H1 (cell line): ENCODE measurements around the gene SLC5A11. TPM values are rescaled to one million over a fixed set of nuclear protein-coding genes. Genes with fewer than 3 reads are reported as not detected.

Source experiments
- CTCF ChIA-PET: fragments of 300-600 bp; sonication (Branson Sonifier 250); formaldehyde crosslinking; loops from one replicate; lab custom pipeline; 2021; ENCODE audit not compliant: partially characterized antibody; lab: Charles Lee
- POLR2A ChIA-PET: fragments of 300-600 bp; sonication (Branson Sonifier 250); formaldehyde crosslinking; loops from one replicate; lab custom pipeline; 2021; ENCODE audit warnings: inconsistent platforms; ENCODE audit not compliant: partially characterized antibody; lab: Charles Lee
- DNase-seq, 2 experiments: peaks; one replicate each; pipeline versions ENCODE4 v3.0.0 to v3.0.0-alpha.2; 2010 to 2022; ENCODE audit warnings: low spot score in 2 of 2, low read depth in 1 of 2, mixed read lengths in 1 of 2
- FAIRE-seq: peaks from 2 replicates; lab custom pipeline; 2011; peaks lifted over from hg19 to GRCh38; lab: Jason Lieb, UNC
- H2AFZ ChIP-seq: 2 replicates; pipeline ENCODE4 v1.8.1; 2012; ENCODE audit warnings: low read length, inconsistent platforms
- H2AK5ac ChIP-seq: 2 replicates; pipeline ENCODE4 v1.6.1; 2013; ENCODE audit warnings: low read depth, low read length
- H2BK120ac ChIP-seq: replicated peaks from 2 replicates; pipeline ENCODE3; 2013; ENCODE audit warnings: low read depth, low read length, inconsistent platforms
- H2BK12ac ChIP-seq: 2 replicates; pipeline ENCODE4 v1.6.1; 2013; ENCODE audit warnings: low read depth, low read length
- H2BK15ac ChIP-seq: 2 replicates; pipeline ENCODE4 v1.6.1; 2013; ENCODE audit warnings: low read length
- H2BK20ac ChIP-seq: 2 replicates; pipeline ENCODE4 v1.6.1; 2013; ENCODE audit warnings: low read length
- H2BK5ac ChIP-seq: 2 replicates; pipeline ENCODE4 v1.6.1; 2013; ENCODE audit warnings: low read depth, low read length
- H3K14ac ChIP-seq: 2 replicates; pipeline ENCODE4 v1.6.1; 2013; ENCODE audit warnings: inconsistent platforms; ENCODE audit not compliant: insufficient read length
- H3K18ac ChIP-seq: 2 replicates; pipeline ENCODE4 v1.6.1; 2013; ENCODE audit warnings: low read length; ENCODE audit errors: extremely low read depth
- H3K23ac ChIP-seq: 2 replicates; pipeline ENCODE4 v1.6.1; 2013; ENCODE audit warnings: inconsistent platforms; ENCODE audit not compliant: insufficient read length
- H3K23me2 ChIP-seq: 2 replicates; pipeline ENCODE4 v1.6.1; 2013; ENCODE audit warnings: low read depth, low read length
- H3K27ac ChIP-seq: 2 replicates; pipeline ENCODE4 v1.6.1; 2011; ENCODE audit warnings: low read depth, low read length, inconsistent platforms
- H3K27me3 ChIP-seq, 4 experiments: replicated peaks in 1 of 4; 1 replicate in 1 of 4; 2 replicates in 3 of 4; pipeline versions ENCODE4 v1.6.1 to v1.8.1; 2011 to 2013; ENCODE audit warnings: low read length in 3 of 4, mild to moderate bottlenecking in 3 of 4, inconsistent platforms in 2 of 4, mixed read lengths in 2 of 4, moderate library complexity in 1 of 4; ENCODE audit not compliant: control insufficient read depth in 3 of 4, insufficient read depth in 3 of 4; ENCODE audit errors: extremely low read depth in 1 of 4
- H3K36me3 ChIP-seq, 4 experiments: 2 replicates each; pipeline versions ENCODE4 v1.6.1 to v1.8.1; 2011 to 2013; ENCODE audit warnings: mild to moderate bottlenecking in 4 of 4, low read length in 3 of 4, moderate library complexity in 2 of 4, control low read depth in 1 of 4, inconsistent platforms in 1 of 4; ENCODE audit not compliant: insufficient read depth in 4 of 4, control insufficient read depth in 2 of 4
- H3K4ac ChIP-seq: replicated peaks from 2 replicates; pipeline ENCODE3; 2013; ENCODE audit warnings: low read length, low read depth, mixed read lengths, inconsistent platforms; ENCODE audit not compliant: insufficient read length
- H3K4me1 ChIP-seq, 4 experiments: replicated peaks in 1 of 4; 1 replicate in 1 of 4; 2 replicates in 3 of 4; pipeline versions ENCODE4 v1.6.1 to v1.8.1; 2011 to 2013; ENCODE audit warnings: low read length in 3 of 4, inconsistent platforms in 2 of 4, mixed read lengths in 1 of 4; ENCODE audit not compliant: insufficient read depth in 4 of 4, control insufficient read depth in 3 of 4
- H3K4me2 ChIP-seq, 2 experiments: 2 replicates each; pipeline versions ENCODE4 v1.6.1 to v1.8.1; 2011 to 2013; ENCODE audit warnings: low read depth in 2 of 2, low read length in 2 of 2, control low read depth in 1 of 2, inconsistent platforms in 1 of 2, mild to moderate bottlenecking in 1 of 2; ENCODE audit not compliant: insufficient read depth in 1 of 2
- H3K4me3 ChIP-seq, 4 experiments: fragments of 200-600, 300-600 bp in 1 of 4; sonication (generic), shearing (Covaris generic), sonication (Bioruptor Twin) in 1 of 4; 2 replicates each; pipeline versions ENCODE4 v1.5.1 to v1.8.1; 2011 to 2016; ENCODE audit warnings: low read length in 4 of 4, low read depth in 3 of 4, control low read depth in 2 of 4, inconsistent platforms in 2 of 4, mild to moderate bottlenecking in 2 of 4, mixed read lengths in 1 of 4, moderate library complexity in 1 of 4; ENCODE audit not compliant: insufficient read depth in 2 of 4; ENCODE audit errors: extremely low read depth in 1 of 4
- H3K56ac ChIP-seq: replicated peaks from 2 replicates; pipeline ENCODE3; 2013; ENCODE audit warnings: low read depth, mild to moderate bottlenecking, mixed read lengths, low read length, inconsistent platforms; ENCODE audit not compliant: insufficient read length
- H3K79me1 ChIP-seq: 2 replicates; pipeline ENCODE4 v1.6.1; 2013; ENCODE audit warnings: low read depth, low read length, control low read depth
- H3K79me2 ChIP-seq, 2 experiments: 2 replicates each; pipeline versions ENCODE4 v1.6.1 to v1.8.1; 2012 to 2013; ENCODE audit warnings: low read length in 2 of 2, mild to moderate bottlenecking in 2 of 2, inconsistent platforms in 1 of 2; ENCODE audit not compliant: insufficient read depth in 2 of 2, control insufficient read depth in 1 of 2
- H3K9ac ChIP-seq, 4 experiments: replicated peaks in 1 of 4; 1 replicate in 1 of 4; 2 replicates in 3 of 4; pipeline versions ENCODE4 v1.6.1 to v1.8.1; 2011 to 2013; ENCODE audit warnings: low read depth in 3 of 4, low read length in 3 of 4, control low read depth in 2 of 4, mild to moderate bottlenecking in 2 of 4, moderate library complexity in 2 of 4, inconsistent platforms in 1 of 4; ENCODE audit errors: extremely low read depth in 1 of 4
- H3K9me3 ChIP-seq, 2 experiments: 2 replicates each; pipeline versions ENCODE4 v1.6.1 to v1.8.1; 2012 to 2013; ENCODE audit warnings: mild to moderate bottlenecking in 2 of 2, moderate library complexity in 2 of 2, control low read depth in 1 of 2, inconsistent platforms in 1 of 2, low read depth in 1 of 2, low read length in 1 of 2, mixed read lengths in 1 of 2; ENCODE audit not compliant: insufficient read depth in 2 of 2
- H4K20me1 ChIP-seq, 2 experiments: replicated peaks in 1 of 2; 2 replicates each; pipeline versions ENCODE3 to v1.8.1; 2011 to 2013; ENCODE audit warnings: inconsistent platforms in 2 of 2, low read length in 2 of 2, mild to moderate bottlenecking in 1 of 2; ENCODE audit not compliant: insufficient read depth in 2 of 2, control insufficient read depth in 1 of 2
- H4K5ac ChIP-seq: 2 replicates; pipeline ENCODE4 v1.6.1; 2013; ENCODE audit warnings: low read length, low read depth, mixed read lengths, inconsistent platforms; ENCODE audit not compliant: insufficient read length
- H4K8ac ChIP-seq: 2 replicates; pipeline ENCODE4 v1.8.0; 2013; ENCODE audit warnings: mild to moderate bottlenecking, moderate library complexity, low read length, inconsistent platforms; ENCODE audit not compliant: insufficient read depth; ENCODE audit errors: extremely low read depth
- H4K91ac ChIP-seq: replicated peaks from 2 replicates; pipeline ENCODE3; 2013; ENCODE audit warnings: low read length, mixed read lengths, inconsistent platforms; ENCODE audit not compliant: insufficient read length
- ASH2L ChIP-seq: fragments of 200-600, 300-600 bp; sonication (generic); IDR thresholded peaks from one replicate; pipeline ENCODE4 v1.7.1; 2017; ENCODE audit warnings: low read length
- CBX5 ChIP-seq: fragments of 300-800, 300-1000 bp; sonication (generic); IDR thresholded peaks from 2 replicates; pipeline ENCODE4 v1.7.1; 2016; ENCODE audit warnings: antibody characterized with exemption, low read length, low read depth
- CREB1 ChIP-seq: IDR thresholded peaks from 2 replicates; pipeline ENCODE4 v1.6.1; 2012; ENCODE audit warnings: inconsistent platforms
- HDAC2 ChIP-seq, 2 experiments: fragments of 300-600 bp in 1 of 2; sonication (generic) in 1 of 2; IDR thresholded peaks; 2 replicates each; pipeline ENCODE4 v1.6.1; 2011 to 2012; ENCODE audit warnings: low read depth in 2 of 2, low read length in 2 of 2, mild to moderate bottlenecking in 2 of 2, moderate library complexity in 2 of 2, borderline replicate concordance in 1 of 2, inconsistent platforms in 1 of 2
- SRF ChIP-seq: IDR thresholded peaks from 2 replicates; pipeline ENCODE4 v1.6.1; 2011; ENCODE audit warnings: mild to moderate bottlenecking, low read depth, low read length, moderate library complexity
- WGBS, 2 experiments: shearing (Covaris generic) in 1 of 2; methylation state at CpG; one replicate each; pipeline versions ENCODE4 v1.1.6 to v1.1.7; 2013 to 2015; ENCODE audit warnings: low lambda C conversion rate in 2 of 2, mixed read lengths in 2 of 2, inconsistent platforms in 1 of 2, low coverage in 1 of 2, missing lambda C conversion rate in 1 of 2; ENCODE audit not compliant: insufficient replicate concordance in 2 of 2, insufficient coverage in 1 of 2, insufficient read length in 1 of 2; ENCODE audit errors: extremely low coverage in 1 of 2, missing lambda C conversion rate in 1 of 2; 5-methylcytosine and 5-hydroxymethylcytosine counted together
- polyA plus RNA-seq, 7 experiments: library from polyadenylated mRNA; depleted of rRNA in 3 of 7; stranded (reverse) in 5 of 7; unstranded in 2 of 7; fragments of >200 nt in 5 of 7; fragments of 200-250 nt in 2 of 7; gene quantifications; 1 replicate in 5 of 7; 2 replicates in 1 of 7; 4 replicates in 1 of 7; pipeline versions ENCODE4 v1.2.1 to v1.2.3, GENCODE V29; 2011 to 2013; ENCODE audit warnings: missing spikeins in 2 of 7, mixed read lengths in 2 of 7
- total RNA-seq: library from RNA; stranded (reverse); fragmentation: NEBNext Ultra II Directional; extraction: Animal tissue kit (Norgen Biotek cat#: 25700); gene quantifications from 2 replicates; pipeline ENCODE4 v1.2.1, GENCODE V29; 2021
- TF ChIP-seq, protein P1 (sequence below): IDR thresholded peaks from 2 replicates; pipeline ENCODE4 v1.6.1; 2012; ENCODE audit warnings: inconsistent platforms
- TF ChIP-seq, protein P2 (sequence below): IDR thresholded peaks from 2 replicates; pipeline ENCODE4 v1.6.1; 2012; ENCODE audit warnings: low read length, inconsistent platforms

SLC5A11 gene
- total and polyA plus RNA-seq, 2 of the 8 experiments (the other 6 are each of a cell fraction or from before 2014, with no cell fraction given): 0.26 to 0.59 TPM

DNA sequence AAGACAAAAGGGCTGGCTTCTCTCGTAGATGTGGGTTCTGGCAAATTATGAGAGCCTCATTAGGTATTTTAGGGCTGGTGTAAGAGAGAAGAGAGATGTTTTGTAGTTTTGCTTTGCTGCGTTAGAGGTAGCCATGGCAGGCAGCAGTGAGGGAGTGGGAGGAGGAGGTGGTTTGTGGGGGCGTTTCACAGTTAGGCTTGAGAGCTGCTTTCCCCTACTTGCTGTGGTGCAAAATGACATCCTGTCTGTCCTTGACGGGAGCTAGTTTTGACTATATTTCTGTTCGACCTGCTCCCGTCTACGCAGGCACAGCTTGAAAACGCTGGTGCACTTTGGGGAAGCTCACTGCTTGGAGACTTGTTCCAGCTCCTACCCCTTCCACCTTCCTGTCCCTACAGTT, 75.5 kb downstream of the SLC5A11 start:
- Histone ChIP-seq H3K79me1 (no peaks in the 10 kb centered on the region), H3K9ac (no peak overlapping the region), H3K4me3 (no peak overlapping the region), H3K56ac (no peak overlapping the region), H4K20me1 (no peaks in the 10 kb centered on the region), H2BK20ac (no peak overlapping the region), H3K4me1 (peaks cover 0 to 8% (median 5%) of the 10 kb centered on the region in 4 experiments; a peak in 4 of 7 replicates), H2BK12ac (no peak overlapping the region), H2BK5ac (no peak overlapping the region), H3K79me2 (no peaks in the 10 kb centered on the region), H4K8ac (no peak overlapping the region), H2BK120ac (no peak overlapping the region), H3K4me2 (no peak overlapping the region), H3K14ac (no peak overlapping the region), H2AK5ac (no peak overlapping the region), H3K27me3 (no peaks in the 10 kb centered on the region), H3K23me2 (no peaks in the 10 kb centered on the region), H2BK15ac (no peak overlapping the region), H4K5ac (no peak overlapping the region), H3K18ac (no peak overlapping the region), H3K36me3 (peaks cover 0 to 9% (median 4%) of the 10 kb centered on the region in 4 experiments; a peak in 6 of 8 replicates), H3K9me3 (no peaks in the 10 kb centered on the region), H3K4ac (no peak overlapping the region), H3K23ac (no peak overlapping the region), H2AFZ (no peak overlapping the region), H4K91ac (no peak overlapping the region), H3K27ac (no peak overlapping the region)
- ChIA-PET POLR2A (interaction anchor here (1.4 kb wide), 1 partner anchor 12 kb away, joined by 4 read pairs; no protein-coding TSS in a partner anchor), CTCF (interaction anchor here (1.0 kb wide), 1 partner anchor 8 kb away, joined by 3 read pairs; no protein-coding TSS in a partner anchor)
- DNase-seq (no peak), FAIRE-seq (no peak)
- 92% methylated on average over 8 of the region's 8 CpGs; no CpG with 5 or more reads in 1 of the 2 experiments for WGBS, 2 experiments
- TF ChIP-seq CBX5 (no peak), ASH2L (no peak), SRF (no peak), HDAC2 (IDR thresholded peaks at IDR 0.05; ENCODE audit: borderline replicate concordance in 1 of 2, low read depth in 2 of 2, low read length in 2 of 2) (no peak), CREB1 (no peak)
- TF ChIP-seq, protein P1, sequence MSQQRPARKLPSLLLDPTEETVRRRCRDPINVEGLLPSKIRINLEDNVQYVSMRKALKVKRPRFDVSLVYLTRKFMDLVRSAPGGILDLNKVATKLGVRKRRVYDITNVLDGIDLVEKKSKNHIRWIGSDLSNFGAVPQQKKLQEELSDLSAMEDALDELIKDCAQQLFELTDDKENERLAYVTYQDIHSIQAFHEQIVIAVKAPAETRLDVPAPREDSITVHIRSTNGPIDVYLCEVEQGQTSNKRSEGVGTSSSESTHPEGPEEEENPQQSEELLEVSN: no peak
- TF ChIP-seq, protein P2, sequence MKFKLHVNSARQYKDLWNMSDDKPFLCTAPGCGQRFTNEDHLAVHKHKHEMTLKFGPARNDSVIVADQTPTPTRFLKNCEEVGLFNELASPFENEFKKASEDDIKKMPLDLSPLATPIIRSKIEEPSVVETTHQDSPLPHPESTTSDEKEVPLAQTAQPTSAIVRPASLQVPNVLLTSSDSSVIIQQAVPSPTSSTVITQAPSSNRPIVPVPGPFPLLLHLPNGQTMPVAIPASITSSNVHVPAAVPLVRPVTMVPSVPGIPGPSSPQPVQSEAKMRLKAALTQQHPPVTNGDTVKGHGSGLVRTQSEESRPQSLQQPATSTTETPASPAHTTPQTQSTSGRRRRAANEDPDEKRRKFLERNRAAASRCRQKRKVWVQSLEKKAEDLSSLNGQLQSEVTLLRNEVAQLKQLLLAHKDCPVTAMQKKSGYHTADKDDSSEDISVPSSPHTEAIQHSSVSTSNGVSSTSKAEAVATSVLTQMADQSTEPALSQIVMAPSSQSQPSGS: no peak
